Trophoblast cell (in vitro differentiated cells and primary cell): Measurements from ENCODE around the gene NTM.

Experiments
- DNase-seq, 2 donors: peaks; one replicate each; pipeline ENCODE4 v3.0.0-alpha.2; 2016
- H2AFZ ChIP-seq: 2 replicates; pipeline ENCODE4 v1.6.1; 2013; ENCODE audit warnings: low read length, moderate library complexity, mild to moderate bottlenecking; ENCODE audit not compliant: insufficient read depth, poor library complexity
- H2AK5ac ChIP-seq: 2 replicates; pipeline ENCODE4 v1.6.1; 2013; ENCODE audit warnings: mild to moderate bottlenecking, low read length
- H2BK120ac ChIP-seq: 2 replicates; pipeline ENCODE4 v1.6.1; 2013; ENCODE audit warnings: low read length, mild to moderate bottlenecking, moderate library complexity; ENCODE audit not compliant: insufficient read depth, poor library complexity
- H2BK12ac ChIP-seq: 2 replicates; pipeline ENCODE4 v1.6.1; 2013; ENCODE audit warnings: mild to moderate bottlenecking, low read length, moderate library complexity
- H2BK5ac ChIP-seq: 2 replicates; pipeline ENCODE4 v1.6.1; 2013; ENCODE audit warnings: low read length, low read depth, moderate library complexity, mild to moderate bottlenecking; ENCODE audit not compliant: poor library complexity
- H3K14ac ChIP-seq: 2 replicates; pipeline ENCODE4 v1.6.1; 2013; ENCODE audit warnings: mild to moderate bottlenecking, low read length
- H3K18ac ChIP-seq: 2 replicates; pipeline ENCODE4 v1.6.1; 2013; ENCODE audit warnings: mild to moderate bottlenecking, low read length
- H3K23ac ChIP-seq: 2 replicates; pipeline ENCODE4 v1.6.1; 2013; ENCODE audit warnings: low read length
- H3K27ac ChIP-seq: 2 replicates; pipeline ENCODE4 v1.5.1; 2013; ENCODE audit warnings: low read depth, mild to moderate bottlenecking, inconsistent platforms, low read length, moderate library complexity
- H3K27me3 ChIP-seq: 2 replicates; pipeline ENCODE4 v1.6.1; 2013; ENCODE audit warnings: inconsistent platforms, mild to moderate bottlenecking, low read length, moderate library complexity; ENCODE audit not compliant: insufficient read depth
- H3K36me3 ChIP-seq, 2 experiments: 1 replicate in 1 of 2; 2 replicates in 1 of 2; pipeline ENCODE4 v1.6.1; 2013; ENCODE audit warnings: low read length in 2 of 2, mild to moderate bottlenecking in 2 of 2, moderate library complexity in 1 of 2; ENCODE audit not compliant: insufficient read depth in 2 of 2, control insufficient read depth in 1 of 2
- H3K4ac ChIP-seq: 2 replicates; pipeline ENCODE4 v1.6.1; 2013; ENCODE audit warnings: low read depth, mild to moderate bottlenecking, low read length, moderate library complexity
- H3K4me1 ChIP-seq, 2 experiments: 1 replicate in 1 of 2; 2 replicates in 1 of 2; pipeline ENCODE4 v1.6.1; 2013; ENCODE audit warnings: low read length in 2 of 2, mild to moderate bottlenecking in 2 of 2, moderate library complexity in 1 of 2; ENCODE audit not compliant: insufficient read depth in 2 of 2, control insufficient read depth in 1 of 2
- H3K4me2 ChIP-seq: 2 replicates; pipeline ENCODE4 v1.6.1; 2013; ENCODE audit warnings: inconsistent platforms, mild to moderate bottlenecking, low read length, moderate library complexity
- H3K4me3 ChIP-seq: 2 replicates; pipeline ENCODE4 v1.5.1; 2013; ENCODE audit warnings: mild to moderate bottlenecking, low read depth, low read length, inconsistent platforms
- H3K79me1 ChIP-seq: one replicate; pipeline ENCODE4 v1.6.1; 2013; ENCODE audit warnings: low read length
- H3K79me2 ChIP-seq: 2 replicates; pipeline ENCODE4 v1.6.1; 2013; ENCODE audit warnings: low read length, mild to moderate bottlenecking; ENCODE audit not compliant: control insufficient read depth, insufficient read depth, poor library complexity
- H3K9ac ChIP-seq: 2 replicates; pipeline ENCODE4 v1.6.1; 2013; ENCODE audit warnings: mild to moderate bottlenecking, low read length
- H3K9me3 ChIP-seq: 2 replicates; pipeline ENCODE4 v1.6.1; 2013; ENCODE audit warnings: low read depth, mild to moderate bottlenecking, control low read depth, inconsistent platforms, low read length; ENCODE audit not compliant: insufficient read depth
- H4K12ac ChIP-seq: 2 replicates; pipeline ENCODE4 v1.6.1; 2013; ENCODE audit warnings: low read depth, mild to moderate bottlenecking, low read length, moderate library complexity
- H4K8ac ChIP-seq: 2 replicates; pipeline ENCODE4 v1.6.1; 2013; ENCODE audit warnings: low read depth, mild to moderate bottlenecking, low read length, moderate library complexity
- H4K91ac ChIP-seq: one replicate; pipeline ENCODE4 v1.6.1; 2013; ENCODE audit warnings: low read depth, mild to moderate bottlenecking, low read length, moderate library complexity
- WGBS: extraction: QIAGEN DNeasy Blood & Tissue Kit; methylation state at CpG from one replicate; pipeline ENCODE4 v1.1.7; 2013; ENCODE audit warnings: missing lambda C conversion rate; ENCODE audit not compliant: insufficient read length, insufficient coverage; ENCODE audit errors: extremely low coverage; 5-methylcytosine and 5-hydroxymethylcytosine counted together

Gene NTM

DNA sequence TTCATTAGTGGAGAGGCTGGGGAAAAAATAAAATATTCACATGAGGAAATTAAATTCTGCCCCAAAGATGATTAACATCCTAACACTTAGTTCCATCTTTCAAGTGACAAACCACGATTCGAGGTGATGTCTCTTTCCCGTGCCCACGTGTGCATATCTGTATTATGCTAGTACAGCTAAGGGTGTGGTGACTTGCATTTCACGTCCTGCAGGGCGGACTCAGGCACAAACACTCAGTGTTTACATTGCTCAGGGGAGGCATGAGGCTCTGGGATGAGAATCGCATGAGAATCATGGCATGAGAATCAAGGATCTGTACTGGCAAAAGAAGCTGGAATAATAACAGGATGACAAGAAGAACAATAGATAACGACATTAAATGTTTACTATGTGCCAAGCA lies 179.4 kb downstream of the NTM start:
- no peak overlapping the region for H3K4ac ChIP-seq
- no peak overlapping the region for H2AFZ ChIP-seq
- no peak overlapping the region for H3K23ac ChIP-seq
- H3K14ac ChIP-seq, result no peak overlapping the region
- no peaks in the 10 kb centered on the region for H3K79me1 ChIP-seq
- no CpG with 5 or more reads among the region's 8 CpGs for WGBS
- H3K27ac ChIP-seq, result no peak overlapping the region
- no peak overlapping the region for H2AK5ac ChIP-seq
- no peak for DNase-seq
- no peaks in the 10 kb centered on the region for H3K79me2 ChIP-seq
- H3K9me3 ChIP-seq, result no peaks in the 10 kb centered on the region
- H4K91ac ChIP-seq, result no peak overlapping the region
- no peaks in the 10 kb centered on the region for H3K4me1 ChIP-seq
- peaks cover under 1% of the 10 kb centered on the region for H3K27me3 ChIP-seq
- no peak overlapping the region for H3K9ac ChIP-seq
- no peak overlapping the region for H3K4me2 ChIP-seq
- H3K18ac ChIP-seq, result no peak overlapping the region
- no peak overlapping the region for H3K4me3 ChIP-seq
- H4K12ac ChIP-seq, result no peak overlapping the region
- no peak overlapping the region for H2BK5ac ChIP-seq
- no peaks in the 10 kb centered on the region for H3K36me3 ChIP-seq
- no peak overlapping the region for H2BK12ac ChIP-seq
- no peak overlapping the region for H4K8ac ChIP-seq
- no peak overlapping the region for H2BK120ac ChIP-seq

DNA sequence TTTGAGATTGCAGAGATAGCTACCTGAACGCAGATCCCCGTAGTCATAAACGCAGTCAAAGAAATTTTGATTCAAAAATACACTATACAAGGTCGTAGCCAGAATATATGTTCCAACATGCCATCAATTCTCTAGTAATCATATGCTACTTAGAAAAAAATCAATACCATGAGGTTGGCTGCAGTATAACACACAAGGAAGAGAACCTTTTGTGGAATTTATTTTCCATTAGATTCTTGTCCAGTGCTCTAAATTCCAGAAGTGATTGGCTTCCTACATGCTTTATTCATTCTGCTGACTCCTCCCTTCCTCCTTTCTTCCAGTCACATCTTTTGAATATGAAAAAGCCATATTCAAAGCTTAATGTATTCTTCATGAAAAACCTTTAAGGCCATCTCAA lies 189.9 kb downstream of the NTM start:
- H3K79me2 ChIP-seq, result no peaks in the 10 kb centered on the region
- WGBS, result no CpG with 5 or more reads among the region's 4 CpGs
- H2BK5ac ChIP-seq, result no peak overlapping the region
- H3K4me1 ChIP-seq, result no peaks in the 10 kb centered on the region
- no peak overlapping the region for H3K23ac ChIP-seq
- H4K12ac ChIP-seq, result no peak overlapping the region
- no peak overlapping the region for H3K27ac ChIP-seq
- no peak overlapping the region for H4K91ac ChIP-seq
- no peaks in the 10 kb centered on the region for H3K27me3 ChIP-seq
- no peak overlapping the region for H2AK5ac ChIP-seq
- H3K4me3 ChIP-seq, result no peak overlapping the region
- no peak overlapping the region for H4K8ac ChIP-seq
- no peak overlapping the region for H2BK120ac ChIP-seq
- no peaks in the 10 kb centered on the region for H3K36me3 ChIP-seq
- H2AFZ ChIP-seq, result no peak overlapping the region
- H3K14ac ChIP-seq, result no peak overlapping the region
- DNase-seq, result no peak
- no peak overlapping the region for H3K18ac ChIP-seq
- H3K9me3 ChIP-seq, result peaks cover 7% of the 10 kb centered on the region
- no peak overlapping the region for H3K4ac ChIP-seq
- no peak overlapping the region for H2BK12ac ChIP-seq
- H3K4me2 ChIP-seq, result no peak overlapping the region
- H3K79me1 ChIP-seq, result no peaks in the 10 kb centered on the region
- no peak overlapping the region for H3K9ac ChIP-seq

- no peak overlapping the region for H2BK12ac ChIP-seq
- H3K4ac ChIP-seq, result no peak overlapping the region
- H3K79me1 ChIP-seq, result no peaks in the 10 kb centered on the region
- H3K27ac ChIP-seq, result no peak overlapping the region
- no peak overlapping the region for H3K4me2 ChIP-seq
- no peak overlapping the region for H3K9ac ChIP-seq
- H3K18ac ChIP-seq, result no peak overlapping the region
- no peaks in the 10 kb centered on the region for H3K79me2 ChIP-seq
- no peak overlapping the region for H2BK120ac ChIP-seq
- no peak overlapping the region for H2AFZ ChIP-seq
- WGBS, result no CpG with 5 or more reads among the region's 4 CpGs
- no peak overlapping the region for H2BK5ac ChIP-seq
- no peaks in the 10 kb centered on the region for H3K4me1 ChIP-seq
- DNase-seq, result no peak
- no peaks in the 10 kb centered on the region for H3K36me3 ChIP-seq
- no peak overlapping the region for H3K14ac ChIP-seq
- no peak overlapping the region for H3K23ac ChIP-seq
- no peak overlapping the region for H4K12ac ChIP-seq
- H2AK5ac ChIP-seq, result no peak overlapping the region
- H4K8ac ChIP-seq, result no peak overlapping the region
- H4K91ac ChIP-seq, result no peak overlapping the region
- H3K4me3 ChIP-seq, result no peak overlapping the region
- H3K9me3 ChIP-seq, result peaks cover 8% of the 10 kb centered on the region
- H3K27me3 ChIP-seq, result no peaks in the 10 kb centered on the region
Measured at GRCh38 chr11:131561501-131561900, 191.1 kb downstream of the NTM start.

DNA sequence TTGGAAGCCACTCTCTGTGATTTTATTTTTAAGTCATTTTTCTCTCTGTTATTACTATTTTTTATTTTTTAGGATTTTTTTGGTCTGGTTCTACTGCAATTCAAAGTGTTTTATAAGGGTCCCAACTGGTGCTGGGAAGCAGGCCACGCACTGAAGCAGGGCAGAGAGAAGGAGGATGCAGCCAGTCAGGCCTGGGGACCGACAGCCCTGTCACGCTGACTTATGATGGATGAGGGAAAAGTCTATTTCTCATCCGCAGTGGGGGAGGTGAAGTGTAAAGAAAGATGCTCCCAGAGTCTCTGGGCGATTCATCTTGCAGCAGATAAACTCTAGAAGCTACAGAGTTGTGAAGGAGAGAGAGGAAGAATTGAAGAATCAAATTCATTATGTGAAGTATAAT lies 191.6 kb downstream of the NTM start:
- no peaks in the 10 kb centered on the region for H3K79me2 ChIP-seq
- H3K36me3 ChIP-seq, result no peaks in the 10 kb centered on the region
- H3K4me3 ChIP-seq, result no peak overlapping the region
- H3K4ac ChIP-seq, result no peak overlapping the region
- no peak overlapping the region for H4K91ac ChIP-seq
- no peaks in the 10 kb centered on the region for H3K27me3 ChIP-seq
- no peak overlapping the region for H2AK5ac ChIP-seq
- H4K8ac ChIP-seq, result no peak overlapping the region
- H3K18ac ChIP-seq, result no peak overlapping the region
- H2BK5ac ChIP-seq, result no peak overlapping the region
- H3K9me3 ChIP-seq, result peaks cover 8% of the 10 kb centered on the region
- no peak overlapping the region for H2BK120ac ChIP-seq
- no peak for DNase-seq
- no peak overlapping the region for H3K27ac ChIP-seq
- no CpG with 5 or more reads among the region's 5 CpGs for WGBS
- H4K12ac ChIP-seq, result no peak overlapping the region
- no peak overlapping the region for H3K23ac ChIP-seq
- H3K14ac ChIP-seq, result no peak overlapping the region
- H3K4me1 ChIP-seq, result no peaks in the 10 kb centered on the region
- H3K9ac ChIP-seq, result no peak overlapping the region
- no peaks in the 10 kb centered on the region for H3K79me1 ChIP-seq
- no peak overlapping the region for H3K4me2 ChIP-seq
- no peak overlapping the region for H2BK12ac ChIP-seq
- no peak overlapping the region for H2AFZ ChIP-seq
